ENCODE data around the gene PTPN2.

GRCh38 chr18:12839526-12840196 is 44.4 kb downstream of the PTPN2 start:
- TF ChIP-seq ZNF8 (CRISPR knock-in tag; IDR thresholded peaks at IDR 0.05) (no peak), ARNTL (CRISPR knock-in tag; IDR thresholded peaks at IDR 0.05; ENCODE audit: borderline replicate concordance, low read depth) (no peak), ZC3H10 (CRISPR knock-in tag; IDR thresholded peaks at IDR 0.05) (no peak)
- TF ChIP-seq, protein P1, sequence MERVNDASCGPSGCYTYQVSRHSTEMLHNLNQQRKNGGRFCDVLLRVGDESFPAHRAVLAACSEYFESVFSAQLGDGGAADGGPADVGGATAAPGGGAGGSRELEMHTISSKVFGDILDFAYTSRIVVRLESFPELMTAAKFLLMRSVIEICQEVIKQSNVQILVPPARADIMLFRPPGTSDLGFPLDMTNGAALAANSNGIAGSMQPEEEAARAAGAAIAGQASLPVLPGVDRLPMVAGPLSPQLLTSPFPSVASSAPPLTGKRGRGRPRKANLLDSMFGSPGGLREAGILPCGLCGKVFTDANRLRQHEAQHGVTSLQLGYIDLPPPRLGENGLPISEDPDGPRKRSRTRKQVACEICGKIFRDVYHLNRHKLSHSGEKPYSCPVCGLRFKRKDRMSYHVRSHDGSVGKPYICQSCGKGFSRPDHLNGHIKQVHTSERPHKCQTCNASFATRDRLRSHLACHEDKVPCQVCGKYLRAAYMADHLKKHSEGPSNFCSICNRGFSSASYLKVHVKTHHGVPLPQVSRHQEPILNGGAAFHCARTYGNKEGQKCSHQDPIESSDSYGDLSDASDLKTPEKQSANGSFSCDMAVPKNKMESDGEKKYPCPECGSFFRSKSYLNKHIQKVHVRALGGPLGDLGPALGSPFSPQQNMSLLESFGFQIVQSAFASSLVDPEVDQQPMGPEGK (CRISPR knock-in tag; IDR thresholded peaks at IDR 0.05; ENCODE audit: borderline replicate concordance), result no peak
- TF ChIP-seq, protein P2, sequence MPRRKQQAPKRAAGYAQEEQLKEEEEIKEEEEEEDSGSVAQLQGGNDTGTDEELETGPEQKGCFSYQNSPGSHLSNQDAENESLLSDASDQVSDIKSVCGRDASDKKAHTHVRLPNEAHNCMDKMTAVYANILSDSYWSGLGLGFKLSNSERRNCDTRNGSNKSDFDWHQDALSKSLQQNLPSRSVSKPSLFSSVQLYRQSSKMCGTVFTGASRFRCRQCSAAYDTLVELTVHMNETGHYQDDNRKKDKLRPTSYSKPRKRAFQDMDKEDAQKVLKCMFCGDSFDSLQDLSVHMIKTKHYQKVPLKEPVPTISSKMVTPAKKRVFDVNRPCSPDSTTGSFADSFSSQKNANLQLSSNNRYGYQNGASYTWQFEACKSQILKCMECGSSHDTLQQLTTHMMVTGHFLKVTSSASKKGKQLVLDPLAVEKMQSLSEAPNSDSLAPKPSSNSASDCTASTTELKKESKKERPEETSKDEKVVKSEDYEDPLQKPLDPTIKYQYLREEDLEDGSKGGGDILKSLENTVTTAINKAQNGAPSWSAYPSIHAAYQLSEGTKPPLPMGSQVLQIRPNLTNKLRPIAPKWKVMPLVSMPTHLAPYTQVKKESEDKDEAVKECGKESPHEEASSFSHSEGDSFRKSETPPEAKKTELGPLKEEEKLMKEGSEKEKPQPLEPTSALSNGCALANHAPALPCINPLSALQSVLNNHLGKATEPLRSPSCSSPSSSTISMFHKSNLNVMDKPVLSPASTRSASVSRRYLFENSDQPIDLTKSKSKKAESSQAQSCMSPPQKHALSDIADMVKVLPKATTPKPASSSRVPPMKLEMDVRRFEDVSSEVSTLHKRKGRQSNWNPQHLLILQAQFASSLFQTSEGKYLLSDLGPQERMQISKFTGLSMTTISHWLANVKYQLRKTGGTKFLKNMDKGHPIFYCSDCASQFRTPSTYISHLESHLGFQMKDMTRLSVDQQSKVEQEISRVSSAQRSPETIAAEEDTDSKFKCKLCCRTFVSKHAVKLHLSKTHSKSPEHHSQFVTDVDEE (CRISPR knock-in tag; IDR thresholded peaks at IDR 0.05), result no peak
